Heart right ventricle (tissue), 16 donors: ENCODE measurements around the gene TPD52L1. TPM values are rescaled to one million over a fixed set of nuclear protein-coding genes. Genes with fewer than 3 reads are reported as not detected.

ENCODE experiments used
- ATAC-seq, 8 donors: fragments of 200-7000 bp; cut with Tn5 transposase; one replicate each; pipeline ENCODE4 v1.9.1; 2020; ENCODE audit warnings: mild to moderate bottlenecking in 8 of 8, moderate library complexity in 8 of 8, moderate number of reproducible peaks in 1 of 8
- DNase-seq, 2 donors: peaks; one replicate each; pipeline ENCODE4 v3.0.0-alpha.2; 2020
- H3K27ac ChIP-seq, 10 donors: fragments of 200-600 bp; sonication (generic) in 2 of 10; one replicate each; pipeline versions ENCODE4 v1.5.0 to v1.8.0; 2020 to 2022; ENCODE audit warnings: mild to moderate bottlenecking in 3 of 10
- H3K27me3 ChIP-seq, 7 donors: fragments of 200-600 bp; one replicate each; pipeline ENCODE4 v1.8.0; 2021 to 2022; ENCODE audit warnings: mild to moderate bottlenecking in 2 of 7
- H3K36me3 ChIP-seq, 9 donors: fragments of 200-600 bp; sonication (generic) in 1 of 9; one replicate each; pipeline versions ENCODE4 v1.5.0 to v1.8.0; 2020 to 2022; ENCODE audit warnings: mild to moderate bottlenecking in 2 of 9
- H3K4me1 ChIP-seq, 9 donors: fragments of 200-600 bp; sonication (generic) in 1 of 9; one replicate each; pipeline versions ENCODE4 v1.5.0 to v1.8.0; 2020 to 2022; ENCODE audit warnings: mild to moderate bottlenecking in 4 of 9
- H3K4me3 ChIP-seq, 10 donors: fragments of 200-600 bp; sonication (generic) in 2 of 10; one replicate each; pipeline versions ENCODE4 v1.5.0 to v1.8.0; 2020 to 2022; ENCODE audit warnings: mild to moderate bottlenecking in 7 of 10, moderate library complexity in 2 of 10
- H3K9me3 ChIP-seq, 11 donors: fragments of 200-600 bp in 10 of 11; sonication (generic) in 2 of 11; one replicate each; pipeline versions ENCODE4 v1.5.0 to v1.8.0; 2013 to 2022; ENCODE audit warnings: mild to moderate bottlenecking in 2 of 11, control low read depth in 1 of 11, moderate library complexity in 1 of 11
- CTCF ChIP-seq, 9 donors: fragments of 200-600 bp; sonication (generic) in 2 of 9; IDR thresholded peaks; one replicate each; pipeline versions ENCODE4 v1.5.0 to v1.8.0; 2021 to 2022; ENCODE audit warnings: antibody characterized with exemption in 9 of 9, mild to moderate bottlenecking in 5 of 9, moderate library complexity in 1 of 9
- WGBS, 2 donors: extraction: QIAGEN DNeasy Blood & Tissue Kit; methylation state at CpG; one replicate each; pipeline ENCODE4 v1.1.7; 2013; ENCODE audit warnings: inconsistent platforms in 1 of 2; 5-methylcytosine and 5-hydroxymethylcytosine counted together
- intact Hi-C, 10 donors: fragments of 100-400 bp; cut with DNase I; formaldehyde crosslinking; loops; one replicate each; pipeline versions ENCODE4 v1.11.1 to v1.14.2; 2022
- polyA plus RNA-seq, 2 donors: library from polyadenylated mRNA; stranded (reverse); fragments of 200-250 nt; gene quantifications; one replicate each; pipeline ENCODE4 v1.2.3, GENCODE V29; 2013
- total RNA-seq, 10 donors: library from RNA; stranded (reverse); fragmentation: NEBNext Ultra II Directional in 3 of 10; extraction: Animal tissue kit (Norgen Biotek cat#: 25700) in 3 of 10; gene quantifications; one replicate each; pipeline versions ENCODE4 v1.2.1 to v1.2.4, GENCODE V29; 2021 to 2023
- donor health status: Arrhythmogenic right ventricular cardiomyopathy.
- donor health status: ischemic (EF 13 %, LVEDD 7.1; RV severe dilation, severe dysfunction).
- donor health status: healthy with polysubstance abuse.
- donor health status: DM: no; HTN: yes; CAD: no.
- donor health status: DM: no; HTN: no; CAD: no.
- donor health status: ischemic (EF 25% LVEDD 6.9; RV normal size, moderate dysfunction).
- donor health status: ischemic (EF 25% LVEDD 5.7; RV mildly dilated, moderate dysfunction).
- donor health status: healthy.
- donor health status: DM: yes; HTN: yes; CAD: no.
- donor health status: Ischemic cardiomyopathy.
- donor health status: ischemic (EF 35%, LVEDD 5.7; RV mildly dilated, moderate dysfunction).
- donor health status: nonischemic (EF 11% LVEDD 7.7; RV severe dilation, severe dysfunction).
- donor health status: DM: yes; HTN: yes; CAD: no.
- donor health status: PGD.
- donor health status: ischemic (EF 29% LVEDD 5.4; RV normal size, mild dysfunction).
- donor health status: nonischemic (EF 23%, LVEDD 6.1; RV moderate dilation, normal function).

Gene TPD52L1
- total and polyA plus RNA-seq, 12 donors: 21.2 to 97.8 (median 54.1) TPM

DNA sequence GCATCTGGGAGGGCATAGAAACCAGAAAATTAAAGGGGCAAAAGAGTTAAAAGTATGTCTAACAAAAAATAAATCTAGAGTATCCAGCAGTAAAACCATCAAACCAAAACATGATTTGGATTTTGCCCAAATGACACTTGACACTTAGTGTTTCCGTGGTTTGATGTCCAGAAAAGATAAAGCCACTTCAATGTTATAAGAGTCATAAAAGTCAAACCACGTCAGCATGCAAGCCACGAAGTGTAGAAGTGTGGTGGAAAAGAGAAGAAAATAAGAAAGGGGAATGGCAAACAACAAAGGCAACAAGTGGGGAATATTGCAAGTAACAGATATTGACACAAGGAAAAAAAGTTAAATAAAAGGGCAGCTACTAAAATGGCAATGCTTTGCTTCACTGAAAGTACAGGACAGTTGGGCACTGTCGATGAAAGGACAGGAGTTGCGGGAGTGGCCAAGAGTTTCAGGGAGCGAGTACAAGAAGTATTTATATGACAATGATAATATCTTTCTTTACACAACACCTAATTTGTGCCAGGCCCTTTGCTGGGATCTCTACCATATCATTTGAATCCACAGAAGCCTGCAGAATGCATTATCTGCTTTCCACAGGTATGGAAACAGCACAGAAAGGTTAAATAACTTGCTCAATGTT, 154.5 kb downstream of the TPD52L1 start:
- no peak for ATAC-seq

DNA sequence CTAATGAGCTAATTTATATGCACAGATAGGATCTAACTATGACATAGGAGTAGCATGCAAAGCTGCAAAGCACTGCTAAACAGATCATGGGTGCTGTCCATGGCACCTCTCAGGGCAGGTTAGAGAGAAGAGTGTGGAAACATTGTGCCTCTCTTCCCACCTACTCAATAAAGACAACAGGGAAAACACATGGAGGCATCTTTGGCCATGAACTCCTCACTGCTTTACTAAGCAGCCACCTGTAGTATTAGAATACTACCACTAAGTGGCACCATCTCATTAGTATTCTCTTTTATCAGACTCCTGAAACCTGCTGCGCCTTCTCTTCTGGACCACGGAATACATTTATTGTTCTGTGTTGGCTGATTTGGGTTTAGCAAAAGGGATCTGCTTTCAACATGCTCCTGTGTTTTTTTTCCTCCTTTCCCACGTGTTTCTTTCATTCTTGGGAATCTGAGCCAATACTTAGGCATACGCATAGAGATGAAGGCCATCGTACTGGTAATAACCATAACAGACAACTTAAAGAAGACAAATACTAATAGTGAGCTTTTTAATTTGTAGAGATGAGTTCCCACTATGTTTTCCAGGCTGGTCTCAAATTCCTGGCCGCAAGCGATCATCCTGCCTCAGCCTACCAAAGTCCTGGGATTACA, 157.5 kb downstream of the TPD52L1 start:
- 47 to 51% methylated on average over 7 of the region's 7 CpGs for WGBS, 2 donors
- H3K4me1 ChIP-seq: peaks cover 0 to 16% (median 0%) of the 10 kb centered on the region in 9 donors
- DNase-seq: peak in 1 of 2 donors; percentile 47

More for the DNA sequence above, 154.5 kb downstream of the TPD52L1 start:
- Histone ChIP-seq H3K36me3 (no peaks in the 10 kb centered on the region), H3K27ac (no peak overlapping the region), H3K4me3 (no peak overlapping the region), H3K4me1 (peaks cover 0 to 4% (median 0%) of the 10 kb centered on the region in 9 donors), H3K27me3 (peaks cover 0 to 12% (median 0%) of the 10 kb centered on the region in 7 donors), H3K9me3 (peaks cover 0 to 8% (median 0%) of the 10 kb centered on the region in 11 donors)
- intact Hi-C loops: loop anchor here in 3 of 10 donors (5.0 to 10.0 kb wide), 4 partner anchors 153 to 669 kb away; partner anchors contain the start of gene TPD52L1 (in 1 of the 3)
- DNase-seq: no peak
- WGBS, 2 donors: 44 to 64% methylated on average over 6 of the region's 6 CpGs
- TF ChIP-seq CTCF (IDR thresholded peaks at IDR 0.05): no peak

DNA sequence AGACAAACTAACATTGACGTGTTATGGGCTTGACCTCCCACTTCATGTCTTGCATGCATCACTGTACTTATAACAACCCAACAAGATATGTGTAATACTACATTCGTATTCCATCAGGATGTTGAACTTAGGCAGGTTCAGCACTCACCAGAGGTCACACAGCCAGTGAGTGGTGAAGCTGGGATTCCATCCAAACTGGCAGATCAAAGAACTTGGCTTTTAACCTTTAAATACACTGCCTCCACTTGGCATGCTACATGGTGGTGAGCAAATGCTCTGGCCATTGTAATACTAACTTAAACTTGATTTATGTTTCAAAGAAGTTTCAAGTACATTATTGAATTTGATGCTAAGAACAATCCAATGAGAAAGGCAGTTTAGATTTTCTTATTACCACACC, 158.9 kb downstream of the TPD52L1 start:
- no peak overlapping the region for H3K27ac ChIP-seq
- no peaks in the 10 kb centered on the region for H3K36me3 ChIP-seq
- DNase-seq (no peak), ATAC-seq (peak in 2 of 8 donors; percentile 34 to 50)
- 61 to 62% methylated on average over 2 of the region's 2 CpGs for WGBS, 2 donors
- peaks cover 0 to 14% (median 0%) of the 10 kb centered on the region in 7 donors for H3K27me3 ChIP-seq
- intact Hi-C loops: loop anchor here (5.0 to 10.0 kb wide), 10 partner anchors 132 to 662 kb away; partner anchors contain the start of gene HINT3 (in 3 of the 10)
- TF ChIP-seq CTCF (IDR thresholded peaks at IDR 0.05): no peak
- no peak overlapping the region for H3K4me3 ChIP-seq
- H3K9me3 ChIP-seq: no peaks in the 10 kb centered on the region
- H3K4me1 ChIP-seq: peaks cover 0 to 16% (median 0%) of the 10 kb centered on the region in 9 donors

More for the DNA sequence above, 157.5 kb downstream of the TPD52L1 start:
- TF ChIP-seq CTCF (IDR thresholded peaks at IDR 0.05): peak; percentile 70 to 89 (median 82)
- Histone ChIP-seq H3K9me3 (no peaks in the 10 kb centered on the region), H3K27ac (no peak overlapping the region), H3K27me3 (peaks cover 0 to 12% (median 0%) of the 10 kb centered on the region in 7 donors), H3K36me3 (no peaks in the 10 kb centered on the region), H3K4me3 (no peak overlapping the region)
- ATAC-seq: peak; percentile 73 to 87 (median 82)
- intact Hi-C loops: loop anchor here (1.0 to 10.0 kb wide), 12 partner anchors 134 to 664 kb away; partner anchors contain the start of gene HINT3 (in 3 of the 10)

- ATAC-seq: no peak
- WGBS, 2 donors: 84 to 95% methylated on average over 4 of the region's 4 CpGs
- intact Hi-C loops: loop anchor here (1.0 to 10.0 kb wide), 11 partner anchors 132 to 662 kb away; partner anchors contain the start of gene HINT3 (in 3 of the 10)
- Histone ChIP-seq H3K27me3 (peaks cover 0 to 19% (median 0%) of the 10 kb centered on the region in 7 donors), H3K4me3 (no peak overlapping the region), H3K9me3 (no peaks in the 10 kb centered on the region), H3K4me1 (peaks cover 0 to 16% (median 0%) of the 10 kb centered on the region in 9 donors), H3K36me3 (no peaks in the 10 kb centered on the region), H3K27ac (no peak overlapping the region)
- no peak for DNase-seq
- TF ChIP-seq CTCF (IDR thresholded peaks at IDR 0.05): no peak
Measured at GRCh38 chr6:125312950-125313349, 159.4 kb downstream of the TPD52L1 start.
